MG63 (cell line): ENCODE results near the gene TASOR2. TPM values are rescaled to one million over a fixed set of nuclear protein-coding genes. Genes with fewer than 3 reads are reported as not detected.

Experiments
- DNase-seq: peaks from one replicate; pipeline ENCODE4 v3.0.0-alpha.2; 2020
- H3K27me3 ChIP-seq: fragments of 250-450 bp; sonication (Bioruptor Pico); 2 replicates; pipeline ENCODE4 v1.5.1; 2020; ENCODE audit warnings: mild to moderate bottlenecking, moderate library complexity
- H3K36me3 ChIP-seq: fragments of 250-450 bp; sonication (Bioruptor Pico); 2 replicates; pipeline ENCODE4 v1.5.1; 2020; ENCODE audit warnings: mild to moderate bottlenecking, moderate library complexity
- H3K4me3 ChIP-seq: fragments of 250-450 bp; sonication (Bioruptor Pico); 2 replicates; pipeline ENCODE4 v1.5.1; 2020; ENCODE audit warnings: mild to moderate bottlenecking, moderate library complexity
- H3K9me3 ChIP-seq: fragments of 250-450 bp; sonication (Bioruptor Pico); 2 replicates; pipeline ENCODE4 v1.5.1; 2020; ENCODE audit warnings: mild to moderate bottlenecking, moderate library complexity
- total RNA-seq: library from RNA; depleted of rRNA; stranded (reverse); fragments of >200 nt; shearing (Covaris generic); gene quantifications from 2 replicates; pipeline ENCODE4 v1.2.3, GENCODE V29; 2014; ENCODE audit warnings: low replicate concordance; rRNA removed

The TASOR2 gene
- total RNA-seq, 1 experiment from 2014 or later, result 18.1 TPM

DNA sequence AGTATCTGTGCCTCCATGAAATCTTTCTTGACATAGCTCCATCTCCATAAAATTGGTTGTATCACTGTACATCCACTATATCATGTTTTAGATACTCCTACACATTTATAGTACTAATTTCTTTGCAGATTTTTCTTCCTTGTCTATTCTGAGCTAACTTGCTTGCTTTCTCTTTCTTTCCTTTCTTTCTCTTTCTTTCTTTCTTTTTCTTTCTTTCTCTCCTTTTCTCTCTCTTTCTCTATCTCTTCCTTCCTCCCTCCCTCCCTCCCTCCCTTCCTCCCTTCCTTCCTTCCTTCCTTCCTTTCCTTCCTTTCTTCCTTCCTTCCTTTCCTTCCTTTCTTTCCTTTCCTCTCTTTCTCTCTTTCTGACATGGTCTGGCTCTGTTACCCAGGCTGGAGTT is 23.7 kb downstream of the TASOR2 start:
- H3K27me3 ChIP-seq, result no peaks in the 10 kb centered on the region
- H3K4me3 ChIP-seq, result no peak overlapping the region
- H3K9me3 ChIP-seq, result no peaks in the 10 kb centered on the region
- no peak for DNase-seq
- H3K36me3 ChIP-seq, result no peaks in the 10 kb centered on the region

GRCh38 chr10:5709865-5710264 is 25.2 kb downstream of the TASOR2 start:
- H3K4me3 ChIP-seq, result no peak overlapping the region
- no peaks in the 10 kb centered on the region for H3K36me3 ChIP-seq
- no peaks in the 10 kb centered on the region for H3K9me3 ChIP-seq
- H3K27me3 ChIP-seq, result no peaks in the 10 kb centered on the region
- no peak for DNase-seq

- Histone ChIP-seq H3K4me3 (no peak overlapping the region), H3K9me3 (no peaks in the 10 kb centered on the region), H3K36me3 (no peaks in the 10 kb centered on the region), H3K27me3 (no peaks in the 10 kb centered on the region)
- no peak for DNase-seq
Measured at GRCh38 chr10:5710859-5711258, 26.2 kb downstream of the TASOR2 start.

DNA sequence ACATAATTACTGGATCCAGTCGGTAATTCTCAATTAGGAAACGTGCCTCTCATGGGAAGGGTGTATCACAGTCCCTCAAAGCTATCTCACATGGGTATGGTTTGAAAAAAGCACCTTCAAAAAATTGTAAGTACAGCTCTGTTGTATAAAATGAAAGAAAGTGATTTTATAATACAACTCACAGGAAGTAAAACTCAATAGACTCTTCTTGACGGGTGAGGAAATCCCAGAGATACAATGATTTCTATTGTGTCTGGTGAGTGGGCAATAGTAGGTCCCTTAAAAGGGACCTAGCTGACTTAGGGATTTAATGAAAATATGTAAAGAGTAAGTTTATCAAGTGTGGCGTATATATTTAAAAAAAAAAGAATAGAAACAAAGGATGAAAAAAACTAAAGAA is 27.0 kb downstream of the TASOR2 start:
- DNase-seq, result no peak
- Histone ChIP-seq H3K27me3 (no peaks in the 10 kb centered on the region), H3K9me3 (no peaks in the 10 kb centered on the region), H3K36me3 (no peaks in the 10 kb centered on the region), H3K4me3 (no peak overlapping the region)

GRCh38 chr10:5719546-5719945 is 34.9 kb downstream of the TASOR2 start:
- H3K27me3 ChIP-seq, result no peaks in the 10 kb centered on the region
- DNase-seq, result no peak
- H3K4me3 ChIP-seq, result no peak overlapping the region
- H3K9me3 ChIP-seq, result no peaks in the 10 kb centered on the region
- peaks cover 33% of the 10 kb centered on the region for H3K36me3 ChIP-seq

DNA sequence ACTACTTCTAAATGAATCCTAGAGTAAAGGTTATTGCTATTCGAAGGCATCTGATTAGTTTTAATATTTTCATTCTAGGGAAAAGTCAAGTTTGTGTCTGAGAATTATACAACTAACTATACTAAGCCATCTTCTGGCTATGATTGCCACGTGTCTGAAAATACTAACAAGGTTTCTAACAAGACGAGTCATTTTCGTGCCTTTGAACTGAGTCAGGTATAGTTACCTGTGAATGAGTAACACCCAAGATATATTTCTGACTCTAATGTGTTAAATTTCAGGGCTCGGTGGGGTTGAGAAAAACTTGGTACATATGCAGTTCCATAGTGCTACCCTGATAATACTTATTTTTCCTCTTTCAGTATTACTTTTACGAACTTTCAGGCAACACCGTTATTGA is 35.5 kb downstream of the TASOR2 start:
- no peak for DNase-seq
- no peaks in the 10 kb centered on the region for H3K9me3 ChIP-seq
- peaks cover 37% of the 10 kb centered on the region for H3K36me3 ChIP-seq
- H3K4me3 ChIP-seq, result no peak overlapping the region
- H3K27me3 ChIP-seq, result no peaks in the 10 kb centered on the region

- H3K36me3 ChIP-seq, result peaks cover 50% of the 10 kb centered on the region
- no peak for DNase-seq
- no peaks in the 10 kb centered on the region for H3K27me3 ChIP-seq
- H3K4me3 ChIP-seq, result no peak overlapping the region
- no peaks in the 10 kb centered on the region for H3K9me3 ChIP-seq
Measured at GRCh38 chr10:5723692-5724091, 39.1 kb downstream of the TASOR2 start.

- Histone ChIP-seq H3K9me3 (no peaks in the 10 kb centered on the region), H3K4me3 (no peak overlapping the region), H3K36me3 (peaks cover 60% of the 10 kb centered on the region), H3K27me3 (no peaks in the 10 kb centered on the region)
- no peak for DNase-seq
Measured at GRCh38 chr10:5730766-5731165, 46.1 kb downstream of the TASOR2 start.

DNA sequence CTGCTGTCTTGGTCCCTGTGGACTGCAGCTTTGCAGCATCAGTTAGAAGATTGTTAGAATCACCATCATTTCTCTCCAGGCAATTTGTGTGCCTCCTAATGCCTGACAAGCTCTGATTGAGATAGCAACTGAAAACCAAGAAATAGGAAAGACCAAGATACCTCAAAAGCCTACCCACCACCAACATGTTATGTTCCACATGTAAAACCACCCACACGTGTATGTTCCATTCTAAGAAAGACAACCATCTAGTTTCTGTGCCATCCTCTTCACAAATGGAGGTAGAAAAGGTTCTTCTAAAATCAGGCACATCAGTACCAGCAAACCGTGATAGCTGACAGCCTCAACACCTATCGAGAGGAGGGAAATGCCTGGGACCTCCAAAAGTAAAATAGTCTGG is 46.9 kb downstream of the TASOR2 start:
- H3K27me3 ChIP-seq, result no peaks in the 10 kb centered on the region
- peaks cover 62% of the 10 kb centered on the region for H3K36me3 ChIP-seq
- H3K4me3 ChIP-seq, result no peak overlapping the region
- H3K9me3 ChIP-seq, result no peaks in the 10 kb centered on the region
- no peak for DNase-seq

GRCh38 chr10:5732141-5732540 is 47.5 kb downstream of the TASOR2 start:
- H3K4me3 ChIP-seq, result no peak overlapping the region
- peaks cover 58% of the 10 kb centered on the region for H3K36me3 ChIP-seq
- no peaks in the 10 kb centered on the region for H3K27me3 ChIP-seq
- no peaks in the 10 kb centered on the region for H3K9me3 ChIP-seq
- no peak for DNase-seq

Other genes starting within 250 kb of the TASOR2 start
- not detected in 2 replicates for gene CALML5, start 185.3 kb upstream of the TASOR2 start, total RNA-seq
- gene CALML3, start 159.9 kb upstream of the TASOR2 start, total RNA-seq, result not detected in 2 replicates
- 0.59 and 0.92 TPM in 2 replicates for gene ASB13, start 18.2 kb upstream of the TASOR2 start, total RNA-seq
- 442 and 528 TPM in 2 replicates for gene GDI2, start 128.6 kb downstream of the TASOR2 start, total RNA-seq
- gene ANKRD16, start 205.1 kb downstream of the TASOR2 start, total RNA-seq, result 7.4 and 12.2 TPM in 2 replicates
- gene FBH1, start 205.4 kb downstream of the TASOR2 start, total RNA-seq, result 54.3 and 98.6 TPM in 2 replicates